ENCODE results near the gene ROR2.

GRCh38 chr9:91741522-91741921, 208.5 kb downstream of the ROR2 start:
- TF ChIP-seq CTCF (IDR thresholded peaks at IDR 0.05) (no peak), POLR2A (IDR thresholded peaks at IDR 0.05) (no peak)
